ENCODE measurements around the gene RIPOR2.

DNA sequence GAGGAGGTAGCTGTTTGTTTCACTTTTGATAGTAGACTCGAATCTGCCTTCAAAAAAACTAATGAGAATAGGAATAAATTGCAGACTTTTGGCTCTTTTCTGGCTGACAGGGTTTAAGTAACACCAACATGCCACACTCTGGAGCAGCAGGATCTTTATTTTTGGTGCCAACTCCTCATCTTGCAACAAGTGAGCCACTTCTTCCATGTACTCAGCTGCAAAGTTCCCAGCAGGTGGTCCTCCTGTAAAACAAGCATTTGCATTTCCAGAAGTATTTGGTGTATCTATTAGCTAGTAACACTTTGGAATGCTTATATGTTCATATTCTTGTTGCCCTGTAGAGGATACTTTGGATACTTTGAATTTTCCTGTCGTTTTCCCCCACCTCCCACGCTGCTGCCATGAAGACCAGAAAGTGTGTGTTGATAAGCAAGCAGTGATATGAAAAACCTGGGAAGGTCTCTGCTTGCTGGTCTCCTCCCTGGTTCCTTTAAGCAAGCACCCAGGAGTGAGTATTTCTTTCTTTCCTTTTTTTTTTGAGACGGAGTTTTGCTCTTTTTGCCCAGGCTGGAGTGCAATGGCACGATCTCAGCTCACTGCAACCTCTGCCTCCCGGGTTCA lies 138.1 kb downstream of the RIPOR2 start:
- no peak for TF ChIP-seq POLR2AphosphoS5 (IDR thresholded peaks at IDR 0.05; ENCODE audit: insufficient read depth, low read depth, low read length)
- TF ChIP-seq EZH2 (IDR thresholded peaks at IDR 0.05; ENCODE audit: borderline replicate concordance, low read depth, low read length, severe bottlenecking): no peak
- TF ChIP-seq, protein P1, sequence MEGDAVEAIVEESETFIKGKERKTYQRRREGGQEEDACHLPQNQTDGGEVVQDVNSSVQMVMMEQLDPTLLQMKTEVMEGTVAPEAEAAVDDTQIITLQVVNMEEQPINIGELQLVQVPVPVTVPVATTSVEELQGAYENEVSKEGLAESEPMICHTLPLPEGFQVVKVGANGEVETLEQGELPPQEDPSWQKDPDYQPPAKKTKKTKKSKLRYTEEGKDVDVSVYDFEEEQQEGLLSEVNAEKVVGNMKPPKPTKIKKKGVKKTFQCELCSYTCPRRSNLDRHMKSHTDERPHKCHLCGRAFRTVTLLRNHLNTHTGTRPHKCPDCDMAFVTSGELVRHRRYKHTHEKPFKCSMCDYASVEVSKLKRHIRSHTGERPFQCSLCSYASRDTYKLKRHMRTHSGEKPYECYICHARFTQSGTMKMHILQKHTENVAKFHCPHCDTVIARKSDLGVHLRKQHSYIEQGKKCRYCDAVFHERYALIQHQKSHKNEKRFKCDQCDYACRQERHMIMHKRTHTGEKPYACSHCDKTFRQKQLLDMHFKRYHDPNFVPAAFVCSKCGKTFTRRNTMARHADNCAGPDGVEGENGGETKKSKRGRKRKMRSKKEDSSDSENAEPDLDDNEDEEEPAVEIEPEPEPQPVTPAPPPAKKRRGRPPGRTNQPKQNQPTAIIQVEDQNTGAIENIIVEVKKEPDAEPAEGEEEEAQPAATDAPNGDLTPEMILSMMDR (IDR thresholded peaks at IDR 0.05; ENCODE audit: extremely low read depth in 1 of 2, insufficient read depth in 1 of 2, low read depth in 1 of 2, low read length in 2 of 2): no peak

Data from endothelial cell of umbilical vein (primary cell).